ENCODE measurements around the gene TECPR1. TPM values are rescaled to one million over a fixed set of nuclear protein-coding genes. Genes with fewer than 3 reads are reported as not detected.

TECPR1 gene
- total RNA-seq, 2 experiments from 2014 or later: 25.6 to 25.7 TPM

GRCh38 chr7:98216941-98217622 lies 35.0 kb downstream of the TECPR1 start:
- ChIA-PET CTCF (no interaction called here), POLR2A (no interaction called here)
- no peak overlapping the region for H3K4me3 Mint-ChIP-seq
- DNase-seq (no peak), ATAC-seq (no peak)
- H3K27ac Mint-ChIP-seq: no peak overlapping the region
- H3K4me1 Mint-ChIP-seq (ENCODE audit: low read depth): peaks cover 13% of the 10 kb centered on the region
- no peaks in the 10 kb centered on the region for H3K9me3 Mint-ChIP-seq
- no peaks in the 10 kb centered on the region for H3K27me3 Mint-ChIP-seq
- peaks cover 9% of the 10 kb centered on the region for H3K36me3 Mint-ChIP-seq (ENCODE audit: low read depth)
- TF ChIP-seq CTCF (IDR thresholded peaks at IDR 0.05): no peak
- intact Hi-C loops (cut with micrococcal nuclease): no loop called here

- ATAC-seq (no peak), DNase-seq (no peak)
- ChIA-PET POLR2A (no interaction called here), CTCF (interaction anchor here (1.1 kb wide), 1 partner anchor 13 kb away, joined by 4 read pairs; no protein-coding TSS in a partner anchor)
- no peaks in the 10 kb centered on the region for H3K27me3 Mint-ChIP-seq
- intact Hi-C loops (cut with micrococcal nuclease): no loop called here
- TF ChIP-seq CTCF (IDR thresholded peaks at IDR 0.05): no peak
- H3K9me3 Mint-ChIP-seq: no peaks in the 10 kb centered on the region
- H3K27ac Mint-ChIP-seq: no peak overlapping the region
- H3K4me3 Mint-ChIP-seq: no peak overlapping the region
- H3K4me1 Mint-ChIP-seq (ENCODE audit: low read depth): peaks cover 15% of the 10 kb centered on the region
- H3K36me3 Mint-ChIP-seq (ENCODE audit: low read depth): peaks cover 4% of the 10 kb centered on the region
These were observed 36.2 kb downstream of the TECPR1 start for GRCh38 chr7:98215561-98216495.

GRCh38 chr7:98214811-98215321 lies 37.2 kb downstream of the TECPR1 start:
- Mint-ChIP-seq H3K27me3 (no peaks in the 10 kb centered on the region), H3K4me1 (ENCODE audit: low read depth) (peaks cover 15% of the 10 kb centered on the region), H3K9me3 (no peaks in the 10 kb centered on the region), H3K4me3 (no peak overlapping the region), H3K27ac (no peak overlapping the region), H3K36me3 (ENCODE audit: low read depth) (peaks cover 4% of the 10 kb centered on the region)
- TF ChIP-seq CTCF (IDR thresholded peaks at IDR 0.05): no peak
- ChIA-PET POLR2A (no interaction called here), CTCF (no interaction called here)
- intact Hi-C loops (cut with micrococcal nuclease): no loop called here
- no peak for DNase-seq
- no peak for ATAC-seq

GRCh38 chr7:98213888-98214810 lies 37.9 kb downstream of the TECPR1 start:
- peaks cover 2% of the 10 kb centered on the region for H3K36me3 Mint-ChIP-seq (ENCODE audit: low read depth)
- H3K9me3 Mint-ChIP-seq: no peaks in the 10 kb centered on the region
- ChIA-PET POLR2A (interaction anchor here (0.7 kb wide), 1 partner anchor 14 kb away, joined by 3 read pairs; no protein-coding TSS in a partner anchor), CTCF (no interaction called here)
- intact Hi-C loops (cut with micrococcal nuclease): no loop called here
- H3K4me1 Mint-ChIP-seq (ENCODE audit: low read depth): peaks cover 12% of the 10 kb centered on the region
- no peak overlapping the region for H3K4me3 Mint-ChIP-seq
- no peak for ATAC-seq
- DNase-seq: no peak
- no peak overlapping the region for H3K27ac Mint-ChIP-seq
- TF ChIP-seq CTCF (IDR thresholded peaks at IDR 0.05): no peak
- H3K27me3 Mint-ChIP-seq: no peaks in the 10 kb centered on the region
